ENCODE results near the gene EYA4. TPM values are rescaled to one million over a fixed set of nuclear protein-coding genes. Genes with fewer than 3 reads are reported as not detected.

Gene EYA4
- total RNA-seq, 1 donor from 2014 or later = 20.2 TPM

DNA sequence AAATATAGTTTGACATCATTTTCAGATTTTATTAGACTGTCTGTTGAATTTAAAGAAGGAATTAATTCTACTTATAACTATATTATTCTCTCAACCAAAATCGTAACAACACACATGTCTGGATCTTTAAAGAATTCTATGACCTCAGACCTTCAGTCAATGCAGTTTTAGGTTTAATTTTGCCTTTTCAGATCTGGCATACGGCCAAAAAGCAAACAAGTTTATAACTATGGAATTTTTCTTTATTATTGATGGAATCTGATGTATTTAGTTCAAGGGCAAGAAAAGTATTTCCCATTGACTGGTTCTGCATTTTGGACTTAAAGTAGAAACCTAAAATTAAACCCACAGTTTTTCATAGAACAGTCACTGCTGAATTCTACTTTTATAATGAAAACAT lies 233.4 kb downstream of the EYA4 start:
- DNase-seq (no peak), ATAC-seq (no peak)
- intact Hi-C loops (cut with micrococcal nuclease) = no loop called here

DNA sequence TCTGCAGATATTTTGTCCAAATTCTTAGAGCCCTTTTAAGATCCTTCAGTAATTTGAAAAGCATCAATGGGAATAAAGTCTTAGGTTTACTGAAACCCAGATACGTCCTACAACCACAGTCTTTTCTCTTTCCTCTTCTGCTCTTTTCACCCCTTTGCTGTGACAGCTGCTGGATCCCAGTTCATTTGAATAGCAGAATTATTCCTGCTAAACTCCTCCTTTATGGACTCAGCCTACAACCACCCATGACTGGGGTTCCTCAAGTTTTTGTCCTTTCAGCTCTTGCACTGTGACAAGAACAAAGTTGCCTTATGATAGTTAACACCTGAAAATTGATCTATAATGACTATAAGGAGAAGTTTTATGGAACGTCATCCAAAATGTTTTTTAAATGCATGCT lies 237.5 kb downstream of the EYA4 start:
- ATAC-seq = no peak
- intact Hi-C loops (cut with micrococcal nuclease) = no loop called here
- no peak for DNase-seq

DNA sequence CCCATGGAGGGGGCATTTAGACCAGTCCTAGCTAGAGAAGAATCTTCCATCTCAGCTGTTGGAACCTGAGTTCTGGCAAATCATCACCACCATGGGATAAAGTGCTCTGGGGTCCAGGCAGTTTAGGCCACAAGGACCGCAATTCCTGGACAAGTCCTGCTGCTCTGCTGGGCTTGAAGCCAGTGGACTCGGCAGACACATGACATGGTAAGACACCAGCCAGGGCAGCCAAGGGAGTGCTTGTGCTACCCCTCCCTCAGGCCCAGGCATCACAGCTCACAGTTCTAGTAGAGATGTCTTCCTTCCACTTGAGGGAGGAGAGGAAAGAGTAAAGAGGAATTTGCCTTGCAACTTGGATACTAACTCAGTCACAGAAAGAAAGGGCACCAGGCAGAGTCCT lies 246.0 kb downstream of the EYA4 start:
- ATAC-seq (peak; percentile 71), DNase-seq (peak; percentile 43)
- intact Hi-C loops (cut with micrococcal nuclease) = no loop called here

DNA sequence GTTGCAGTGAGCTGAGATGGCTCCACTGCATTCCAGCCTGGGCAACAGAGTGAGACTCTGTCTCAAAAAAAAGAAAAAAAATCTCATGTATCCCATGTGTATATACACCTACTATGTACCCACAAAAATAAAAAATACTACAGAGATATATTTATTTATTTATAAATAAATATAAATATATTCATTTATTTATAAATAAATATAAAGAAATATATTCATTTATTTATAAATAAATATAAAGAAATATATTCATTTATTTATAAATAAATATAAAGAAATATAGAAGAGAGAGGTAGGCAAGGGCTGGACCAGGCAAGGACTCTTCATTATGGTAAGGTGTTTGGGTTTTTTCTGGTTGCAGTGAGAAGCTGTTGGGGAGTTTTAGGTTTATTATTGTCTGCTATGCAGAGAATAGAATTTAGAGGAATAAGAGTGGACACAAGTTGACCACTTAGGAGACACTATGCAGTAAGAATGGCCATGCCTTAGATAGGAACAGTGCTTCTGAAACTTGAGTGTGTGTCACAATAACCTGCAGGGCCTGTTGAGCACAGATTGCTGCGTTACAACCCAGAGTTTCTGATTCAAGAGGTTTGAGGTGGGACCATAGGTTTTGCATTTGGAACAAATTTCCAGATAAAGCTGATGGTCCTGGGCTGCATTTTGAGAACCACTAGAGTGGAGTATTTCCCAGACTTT lies 254.2 kb downstream of the EYA4 start:
- no peak for ATAC-seq
- intact Hi-C loops (cut with micrococcal nuclease) = no loop called here

DNA sequence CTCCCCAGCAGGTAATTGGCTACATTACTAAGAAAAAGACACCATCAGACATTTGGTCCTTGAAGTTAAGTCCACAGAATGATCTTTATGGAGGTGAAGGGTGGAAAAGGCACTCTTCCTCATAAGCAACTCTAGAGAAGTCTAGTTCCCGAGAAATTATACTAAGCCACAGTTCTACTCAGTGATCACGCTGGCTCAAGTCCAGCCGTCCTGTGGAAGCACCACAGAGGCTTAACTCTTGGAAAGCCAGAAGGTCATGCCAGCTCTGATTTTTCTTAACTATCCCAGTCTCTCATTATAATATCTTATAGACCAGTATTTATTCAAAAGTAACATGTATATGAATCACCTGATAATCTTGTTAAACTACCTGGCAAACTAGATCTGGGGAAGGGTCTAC lies 258.5 kb downstream of the EYA4 start:
- ATAC-seq = no peak
- DNase-seq = no peak
- intact Hi-C loops (cut with micrococcal nuclease) = no loop called here

More for the DNA sequence above, 254.2 kb downstream of the EYA4 start:
- no peak for DNase-seq

DNA sequence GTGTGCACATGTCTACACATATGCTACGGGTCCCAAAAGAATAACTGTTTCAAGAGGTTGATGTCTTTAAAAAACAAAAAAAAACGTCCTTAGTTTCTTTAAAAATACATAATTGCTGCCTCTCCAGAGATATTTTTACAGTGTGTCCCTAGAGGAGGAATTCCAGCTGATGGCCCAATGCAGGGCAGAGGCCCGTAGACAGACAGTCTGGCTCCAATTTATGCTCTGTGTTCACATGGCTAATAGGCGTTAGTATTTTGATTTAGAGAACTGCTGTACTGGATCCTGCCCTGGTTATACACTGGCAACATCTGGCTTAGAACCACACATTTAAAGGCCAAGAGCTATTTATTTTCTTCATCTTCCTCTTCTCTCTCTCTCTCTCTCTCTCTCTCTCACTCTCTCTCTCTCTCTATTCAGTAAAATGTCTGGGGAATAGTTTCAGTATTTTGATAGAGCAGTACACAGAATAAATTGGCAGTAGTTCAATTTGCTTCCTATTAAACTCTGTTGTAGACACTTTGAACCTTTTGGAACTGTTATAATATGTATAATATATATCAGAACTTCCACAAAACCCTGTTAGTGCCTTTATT lies 260.6 kb downstream of the EYA4 start:
- no peak for DNase-seq
- intact Hi-C loops (cut with micrococcal nuclease) = no loop called here
- peak; percentile 82 for ATAC-seq

DNA sequence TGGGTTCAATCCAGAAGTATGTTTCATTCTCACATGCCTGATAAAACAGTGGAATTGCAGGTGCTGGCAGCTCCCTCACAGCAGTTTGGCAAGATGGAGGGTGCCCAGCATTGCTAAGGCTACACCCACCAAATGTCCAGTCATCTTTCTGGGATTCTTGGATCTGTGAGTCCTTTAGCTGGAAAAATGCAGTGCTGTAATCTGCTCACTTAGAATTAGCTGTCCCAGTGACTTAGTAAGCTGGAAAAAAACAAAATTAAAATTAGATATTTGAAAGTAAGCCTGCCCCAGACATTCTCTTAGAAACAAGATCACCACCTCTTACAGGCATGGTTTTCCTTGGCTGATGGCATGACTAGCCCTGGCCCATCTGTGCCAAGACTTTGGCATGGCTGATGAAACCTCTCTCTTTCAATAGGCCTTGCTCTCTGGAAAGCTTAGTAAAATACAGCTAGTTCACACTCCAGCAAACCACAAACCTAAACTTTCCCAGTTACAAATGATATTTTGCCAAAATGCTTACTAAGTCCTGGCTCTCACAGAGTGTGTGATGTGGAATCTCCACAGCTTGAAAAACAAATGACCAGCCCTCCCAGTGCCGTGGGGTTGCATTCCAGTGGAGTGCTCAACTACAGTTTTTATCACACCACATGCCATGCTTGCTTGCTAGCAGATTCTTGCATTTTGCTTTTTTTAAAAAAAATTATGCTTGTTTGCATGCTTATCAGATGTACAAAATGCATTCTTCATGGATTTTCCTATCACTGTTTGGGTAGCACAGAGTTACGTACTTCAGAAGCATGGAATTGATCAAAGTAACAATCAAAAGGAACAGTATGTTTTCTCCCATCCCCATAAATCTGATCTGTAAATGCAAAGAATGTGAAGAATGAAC lies 261.5 kb downstream of the EYA4 start:
- peak; percentile 72 for ATAC-seq
- intact Hi-C loops (cut with micrococcal nuclease) = no loop called here

DNA sequence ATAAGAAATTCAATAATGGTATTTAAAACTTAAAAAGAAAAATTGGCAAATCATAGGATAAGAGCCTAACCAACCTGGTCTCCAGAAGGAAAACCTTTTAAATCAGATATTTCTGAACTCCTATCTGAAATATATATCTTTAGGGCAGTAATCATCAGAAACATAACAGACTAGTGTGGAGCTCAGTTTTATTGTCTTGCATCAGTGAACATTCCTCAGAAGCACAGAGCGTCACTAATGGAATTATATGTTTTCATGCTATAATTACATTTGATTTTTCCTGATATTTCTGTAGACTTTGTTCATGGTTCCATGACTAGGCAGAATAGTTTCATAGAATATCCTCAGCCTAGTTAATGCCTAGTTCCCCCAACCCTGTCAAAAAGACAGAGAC lies 262.2 kb downstream of the EYA4 start:
- ATAC-seq = no peak
- DNase-seq = no peak
- intact Hi-C loops (cut with micrococcal nuclease) = no loop called here

More for the DNA sequence above, 261.5 kb downstream of the EYA4 start:
- peak; percentile 36 for DNase-seq

DNA sequence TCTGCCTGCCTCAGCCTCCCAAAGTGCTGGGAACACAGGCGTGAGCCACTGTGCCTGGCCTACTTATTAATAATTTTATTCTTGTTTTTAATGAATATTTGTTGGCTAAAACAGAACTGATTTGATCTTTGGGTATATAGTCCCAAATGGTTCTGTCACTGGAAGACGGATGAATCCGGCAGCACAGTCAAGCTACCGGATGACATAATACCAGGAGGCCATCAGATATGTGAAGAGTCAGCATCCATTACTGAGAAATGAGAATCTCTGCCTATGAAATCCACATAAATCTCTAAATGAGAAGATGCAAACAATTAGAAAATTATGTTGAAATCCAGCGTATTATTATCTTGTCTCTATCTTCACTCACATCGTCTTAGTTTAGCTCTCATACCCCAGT lies 263.0 kb downstream of the EYA4 start:
- ATAC-seq (no peak), DNase-seq (no peak)
- intact Hi-C loops (cut with micrococcal nuclease) = no loop called here

DNA sequence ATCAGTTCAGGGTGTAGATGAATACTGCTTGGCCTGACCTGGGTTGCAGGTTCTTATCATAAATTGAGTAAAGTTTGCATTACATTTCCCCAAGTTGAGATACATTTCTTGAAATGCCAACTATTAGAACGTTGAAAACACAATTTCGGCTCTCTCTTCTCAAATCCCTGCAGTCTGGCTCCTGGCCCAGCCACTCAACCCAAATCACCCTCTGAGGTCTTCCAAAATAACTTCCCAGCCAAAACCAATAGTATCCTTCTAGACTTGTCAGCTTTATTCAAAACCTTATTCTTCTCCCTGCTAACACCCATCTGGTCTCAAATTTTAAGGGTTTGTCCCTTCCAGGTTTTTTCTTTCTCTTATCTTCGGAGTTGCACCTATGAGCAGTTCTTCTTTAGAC lies 263.6 kb downstream of the EYA4 start:
- peak; percentile 22 for ATAC-seq
- intact Hi-C loops (cut with micrococcal nuclease) = no loop called here
- DNase-seq = peak; percentile 39

DNA sequence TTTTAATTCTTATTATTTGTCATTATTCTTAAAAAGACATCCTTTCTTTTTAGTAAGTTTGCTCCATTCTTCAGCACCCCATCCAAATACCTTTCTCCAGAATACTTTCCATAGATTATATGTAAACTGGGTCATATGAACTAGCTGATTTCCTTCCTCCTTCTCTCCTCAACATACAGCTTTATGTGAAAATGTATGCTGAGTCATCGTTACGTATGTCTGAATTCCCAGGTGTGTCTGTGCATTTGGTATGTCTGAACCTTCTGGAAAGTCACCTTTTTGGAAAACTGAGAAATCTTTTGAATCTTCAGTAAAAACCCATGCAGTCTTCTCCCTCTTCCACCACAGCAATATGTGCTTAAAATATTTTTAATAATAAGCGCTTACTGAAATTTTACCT lies 264.5 kb downstream of the EYA4 start:
- ATAC-seq = no peak
- no peak for DNase-seq
- intact Hi-C loops (cut with micrococcal nuclease) = no loop called here

DNA sequence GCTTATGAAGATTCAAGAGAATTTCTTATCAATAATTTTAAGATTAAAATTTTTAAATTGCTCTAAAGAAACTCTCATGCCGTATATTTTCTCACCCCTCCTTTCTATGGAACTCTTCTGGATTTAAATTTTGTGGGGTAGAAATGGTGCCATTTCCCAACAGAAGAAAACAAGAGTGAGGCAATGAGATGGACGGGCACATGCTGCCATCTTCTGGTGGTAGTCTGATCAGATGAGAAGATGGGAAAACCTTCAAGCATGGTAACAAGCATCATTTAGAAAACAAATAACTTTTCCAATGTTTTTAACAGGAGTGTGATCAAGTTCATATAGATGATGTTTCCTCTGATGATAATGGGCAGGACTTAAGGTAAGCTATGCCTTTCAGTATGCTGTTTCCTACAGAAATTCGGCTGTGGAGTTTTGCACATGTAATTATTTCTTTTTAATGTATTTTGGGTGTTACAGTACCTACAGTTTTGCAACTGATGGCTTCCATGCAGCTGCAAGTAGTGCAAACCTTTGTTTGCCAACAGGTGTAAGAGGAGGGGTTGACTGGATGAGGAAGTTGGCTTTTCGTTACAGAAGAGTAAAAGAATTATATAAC lies 271.4 kb downstream of the EYA4 start:
- intact Hi-C loops (cut with micrococcal nuclease) = loop anchor here (10.0 kb wide), 1 partner anchor 328 kb away; no protein-coding TSS in a partner anchor
- peak; percentile 41 for ATAC-seq
- DNase-seq = peak; percentile 55

DNA sequence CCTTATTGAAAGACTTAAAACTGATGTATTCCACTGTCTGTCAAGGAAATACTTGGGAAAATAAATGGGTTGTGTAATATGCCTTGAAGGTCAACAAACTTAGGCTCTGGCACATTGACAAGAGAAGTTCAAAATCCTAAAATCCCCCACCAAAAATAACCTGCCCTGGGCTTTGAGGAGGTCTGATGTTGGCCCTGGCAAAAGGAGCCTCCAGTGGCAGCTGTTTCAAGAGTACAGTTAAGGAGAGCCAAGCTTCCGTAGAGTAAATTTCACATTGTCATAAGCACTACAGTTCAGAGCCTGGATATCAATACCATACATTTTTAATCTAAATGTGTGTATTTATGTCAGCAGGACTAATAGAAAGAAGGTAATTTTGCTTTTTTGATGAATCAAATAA lies 282.7 kb downstream of the EYA4 start:
- intact Hi-C loops (cut with micrococcal nuclease) = no loop called here
- ATAC-seq = no peak

DNA sequence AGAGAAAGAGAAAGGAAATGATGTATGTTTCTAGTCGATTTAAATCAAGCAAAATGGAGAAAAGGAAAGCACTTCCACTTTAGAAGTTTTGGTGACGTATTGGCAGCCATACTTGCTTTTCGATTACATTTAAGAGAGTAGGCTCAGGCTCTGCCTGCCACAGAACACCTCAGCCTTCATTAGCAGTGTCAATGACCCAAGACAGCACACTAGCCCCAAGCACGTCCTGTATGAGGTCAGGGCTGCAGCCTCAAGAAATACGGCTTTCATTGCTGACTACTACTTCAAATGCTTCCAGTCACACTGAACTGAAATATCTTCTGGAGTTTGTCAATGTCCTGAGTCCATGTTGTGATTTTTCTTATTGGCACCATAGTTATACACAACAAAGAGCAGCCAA lies 285.3 kb downstream of the EYA4 start:
- no peak for DNase-seq
- ATAC-seq = no peak
- intact Hi-C loops (cut with micrococcal nuclease) = no loop called here

More for the DNA sequence above, 282.7 kb downstream of the EYA4 start:
- no peak for DNase-seq

DNA sequence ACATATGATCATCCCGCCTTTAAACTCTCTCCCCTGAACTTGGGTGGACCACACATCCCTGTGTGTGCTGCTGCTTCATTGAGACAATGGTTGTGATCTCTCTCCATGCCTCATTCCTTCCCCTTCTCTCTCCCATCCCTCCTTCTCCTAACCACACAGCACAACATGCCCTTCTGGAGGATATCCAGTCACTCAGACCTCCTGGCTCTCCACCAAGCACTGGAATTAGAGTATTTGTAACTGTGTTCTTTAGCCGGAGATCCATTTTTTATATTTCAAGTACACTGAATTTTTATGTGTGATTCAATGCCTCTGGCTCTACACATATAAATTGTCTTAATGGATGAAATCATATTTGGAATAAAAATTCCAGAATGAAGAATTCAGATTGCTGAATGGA lies 287.4 kb downstream of the EYA4 start:
- ATAC-seq (peak; percentile 40), DNase-seq (no peak)
- intact Hi-C loops (cut with micrococcal nuclease) = no loop called here

DNA sequence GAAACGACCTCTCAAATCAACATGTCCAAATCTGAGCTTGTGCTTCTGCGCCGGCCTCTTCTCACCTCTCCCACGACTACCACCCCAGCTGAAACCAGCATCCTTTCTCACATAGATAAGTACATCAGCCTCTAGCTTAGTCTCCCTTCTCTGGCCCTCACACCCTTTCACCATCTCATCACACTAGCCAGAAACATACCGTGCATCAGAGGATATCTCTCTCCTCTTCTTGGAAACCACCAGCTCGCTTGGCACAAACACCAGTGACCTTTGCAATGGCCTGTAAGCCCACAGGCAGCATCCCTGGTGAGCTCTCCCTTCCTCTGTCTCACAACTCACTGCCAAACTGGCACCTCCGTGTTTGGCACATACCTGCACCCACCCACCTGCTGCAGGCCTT lies 291.8 kb downstream of the EYA4 start:
- intact Hi-C loops (cut with micrococcal nuclease) = no loop called here
- DNase-seq = no peak
- peak; percentile 74 for ATAC-seq

DNA sequence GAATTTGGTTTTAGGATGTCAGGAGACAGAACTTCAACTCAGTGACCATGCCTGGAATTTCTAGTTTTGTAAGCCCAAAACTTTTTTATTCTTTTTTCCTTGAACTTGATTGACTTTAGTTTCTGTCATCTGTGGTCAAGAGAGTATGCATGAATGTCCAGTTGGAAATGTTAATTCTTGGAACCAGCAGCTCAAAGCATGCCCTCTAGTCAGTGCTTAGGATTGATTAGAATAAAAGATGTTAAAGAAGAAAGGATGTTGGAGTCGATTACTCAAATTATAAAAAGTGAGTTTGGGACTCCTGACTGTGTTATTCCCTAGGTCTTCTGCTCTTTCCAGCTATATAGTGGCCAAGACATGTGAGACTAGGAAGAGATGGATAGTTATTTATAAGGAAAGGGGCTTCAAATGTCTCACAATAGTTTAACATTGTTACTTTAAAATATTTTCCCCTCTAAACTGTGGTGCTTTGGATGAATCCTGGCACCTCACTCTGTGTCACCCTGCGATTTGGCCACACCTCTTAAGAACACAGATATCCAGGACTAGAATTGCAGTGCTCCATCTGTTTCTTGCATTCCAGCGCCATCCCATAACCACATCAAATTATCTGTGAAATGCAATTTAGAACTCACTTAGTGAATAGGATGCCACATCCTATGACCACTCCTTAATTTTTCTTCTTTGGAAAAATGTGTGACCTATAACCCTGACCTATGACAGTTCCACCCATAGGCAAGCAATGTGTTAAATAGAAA lies 298.5 kb downstream of the EYA4 start:
- no peak for DNase-seq
- no peak for ATAC-seq
- intact Hi-C loops (cut with micrococcal nuclease) = no loop called here

DNA sequence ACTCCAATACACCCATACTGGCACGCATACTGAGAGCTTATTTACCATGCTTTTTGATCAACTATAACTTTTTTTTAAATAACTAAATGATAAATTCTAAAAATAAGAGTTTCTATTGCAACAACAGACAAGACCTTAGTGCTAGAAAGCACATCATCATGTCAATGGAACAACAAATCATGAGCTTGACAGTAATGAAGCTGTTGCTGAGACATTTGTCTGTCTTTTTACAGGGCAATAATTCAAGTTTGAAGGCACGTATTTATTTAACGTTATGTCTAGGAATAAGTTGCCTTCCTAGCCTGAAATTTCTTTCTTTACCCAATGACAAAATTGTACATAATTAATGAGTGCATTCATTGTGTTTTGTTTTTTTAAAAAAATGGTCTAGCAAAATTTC lies 299.2 kb downstream of the EYA4 start:
- intact Hi-C loops (cut with micrococcal nuclease) = no loop called here
- DNase-seq = no peak
- ATAC-seq = no peak

DNA sequence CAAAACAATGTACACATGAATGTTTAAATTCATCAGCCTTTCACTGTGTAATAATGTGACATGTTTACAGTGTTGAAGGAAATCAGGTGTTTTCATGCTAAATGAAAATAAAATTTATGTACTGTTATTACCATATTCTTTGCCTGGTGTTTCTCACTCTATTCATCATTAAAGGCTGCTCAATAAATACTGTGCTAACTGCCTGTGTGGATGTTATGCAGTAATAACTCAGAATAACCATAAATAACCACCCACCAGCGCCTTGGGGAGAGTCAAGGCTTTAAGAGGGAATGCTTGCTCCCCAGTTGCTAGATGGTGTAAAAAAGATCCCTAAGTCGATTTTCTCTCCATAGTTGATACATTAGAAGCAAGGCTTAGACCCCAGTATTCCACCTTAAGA lies 299.9 kb downstream of the EYA4 start:
- ATAC-seq (no peak), DNase-seq (no peak)
- intact Hi-C loops (cut with micrococcal nuclease) = no loop called here

Measured in left ventricle myocardium superior (tissue), 1 donor.